HUES48 (cell line): ENCODE data around the gene NEK7.
"Not testable (repeated sequence)": the region's sequence is repeated elsewhere in the genome, so short reads cannot be mapped to it uniquely, and the experiment has no call there.

Source experiments
- H3K27ac ChIP-seq: one replicate; pipeline ENCODE4 v1.7.0; 2013; ENCODE audit warnings: low read depth, low read length, inconsistent platforms
- H3K27me3 ChIP-seq: 2 replicates; pipeline ENCODE4 v1.6.1; 2013; ENCODE audit warnings: mild to moderate bottlenecking, low read length; ENCODE audit not compliant: control insufficient read depth, insufficient read depth
- H3K36me3 ChIP-seq: 2 replicates; pipeline ENCODE4 v1.6.1; 2013; ENCODE audit warnings: low read length; ENCODE audit not compliant: control insufficient read depth, insufficient read depth
- H3K4me1 ChIP-seq: 2 replicates; pipeline ENCODE4 v1.6.1; 2013; ENCODE audit warnings: mild to moderate bottlenecking, low read length; ENCODE audit not compliant: control insufficient read depth, insufficient read depth
- H3K4me3 ChIP-seq: 2 replicates; pipeline ENCODE4 v1.5.1; 2013; ENCODE audit warnings: mild to moderate bottlenecking, low read depth, low read length
- H3K9ac ChIP-seq: 2 replicates; pipeline ENCODE4 v1.6.1; 2013; ENCODE audit warnings: mild to moderate bottlenecking, low read depth, low read length, moderate library complexity
- H3K9me3 ChIP-seq: 2 replicates; pipeline ENCODE4 v1.6.1; 2013; ENCODE audit warnings: low read length; ENCODE audit not compliant: control insufficient read depth, insufficient read depth

Gene NEK7

GRCh38 chr1:198291036-198291435 is 134.2 kb downstream of the NEK7 start:
- H3K4me3 ChIP-seq, result no peak overlapping the region
- no peaks in the 10 kb centered on the region for H3K36me3 ChIP-seq
- no peaks in the 10 kb centered on the region for H3K9me3 ChIP-seq
- H3K4me1 ChIP-seq, result peaks cover 22% of the 10 kb centered on the region
- peak overlapping the region; percentile 31 for H3K27ac ChIP-seq
- H3K27me3 ChIP-seq, result no peaks in the 10 kb centered on the region
- no peak overlapping the region for H3K9ac ChIP-seq

- H3K36me3 ChIP-seq, result no peaks in the 10 kb centered on the region
- no peak overlapping the region for H3K27ac ChIP-seq
- H3K4me3 ChIP-seq, result no peak overlapping the region
- no peaks in the 10 kb centered on the region for H3K27me3 ChIP-seq
- no peak overlapping the region for H3K9ac ChIP-seq
- no peaks in the 10 kb centered on the region for H3K9me3 ChIP-seq
- H3K4me1 ChIP-seq, result peaks cover 22% of the 10 kb centered on the region
These were observed 135.1 kb downstream of the NEK7 start for GRCh38 chr1:198291924-198292323.

GRCh38 chr1:198295225-198295624 is 138.4 kb downstream of the NEK7 start:
- no peak overlapping the region for H3K4me3 ChIP-seq
- no peaks in the 10 kb centered on the region for H3K9me3 ChIP-seq
- no peak overlapping the region for H3K9ac ChIP-seq
- H3K36me3 ChIP-seq, result no peaks in the 10 kb centered on the region
- H3K27me3 ChIP-seq, result no peaks in the 10 kb centered on the region
- no peak overlapping the region for H3K27ac ChIP-seq
- peaks cover 35% of the 10 kb centered on the region for H3K4me1 ChIP-seq

- Histone ChIP-seq H3K4me3 (no peak overlapping the region), H3K27me3 (no peaks in the 10 kb centered on the region), H3K4me1 (peaks cover 32% of the 10 kb centered on the region), H3K9ac (no peak overlapping the region), H3K9me3 (no peaks in the 10 kb centered on the region), H3K36me3 (no peaks in the 10 kb centered on the region), H3K27ac (no peak overlapping the region)
These were observed 139.2 kb downstream of the NEK7 start for GRCh38 chr1:198295971-198296370.

GRCh38 chr1:198297281-198297680 is 140.5 kb downstream of the NEK7 start:
- Histone ChIP-seq H3K27me3 (no peaks in the 10 kb centered on the region), H3K27ac (no peak overlapping the region), H3K36me3 (no peaks in the 10 kb centered on the region), H3K9me3 (no peaks in the 10 kb centered on the region), H3K9ac (no peak overlapping the region), H3K4me3 (no peak overlapping the region), H3K4me1 (peaks cover 20% of the 10 kb centered on the region)

- Histone ChIP-seq H3K36me3 (no peaks in the 10 kb centered on the region), H3K9ac (no peak overlapping the region), H3K4me1 (peaks cover 20% of the 10 kb centered on the region), H3K9me3 (no peaks in the 10 kb centered on the region), H3K4me3 (peak overlapping the region; percentile 23; the same call in 1 of the 2 replicates), H3K27me3 (no peaks in the 10 kb centered on the region), H3K27ac (peak overlapping the region; percentile 51)
These were observed 141.8 kb downstream of the NEK7 start for GRCh38 chr1:198298640-198299039.

- Histone ChIP-seq H3K4me3 (no peak overlapping the region), H3K4me1 (peaks cover 24% of the 10 kb centered on the region), H3K9me3 (no peaks in the 10 kb centered on the region), H3K27ac (no peak overlapping the region), H3K27me3 (no peaks in the 10 kb centered on the region), H3K36me3 (no peaks in the 10 kb centered on the region), H3K9ac (no peak overlapping the region)
These were observed 143.7 kb downstream of the NEK7 start for GRCh38 chr1:198300451-198300850.

- Histone ChIP-seq H3K27ac (no peak overlapping the region), H3K4me3 (no peak overlapping the region), H3K4me1 (peaks cover 14% of the 10 kb centered on the region), H3K36me3 (no peaks in the 10 kb centered on the region), H3K9me3 (no peaks in the 10 kb centered on the region), H3K27me3 (no peaks in the 10 kb centered on the region), H3K9ac (no peak overlapping the region)
These were observed 147.6 kb downstream of the NEK7 start for GRCh38 chr1:198304431-198304830.

- H3K27ac ChIP-seq, H3K36me3 ChIP-seq, H3K27me3 ChIP-seq, H3K9me3 ChIP-seq, H3K9ac ChIP-seq: not testable (repeated sequence)
- peaks cover 23% of the 10 kb centered on the region for H3K4me1 ChIP-seq
- H3K4me3 ChIP-seq, result peak overlapping the region; percentile 42; the same call in 1 of the 2 replicates
These were observed 158.0 kb downstream of the NEK7 start for GRCh38 chr1:198314817-198315216.

GRCh38 chr1:198315331-198315730 is 158.5 kb downstream of the NEK7 start:
- not testable (repeated sequence) for H3K36me3 ChIP-seq, H3K4me3 ChIP-seq, H3K27ac ChIP-seq, H3K9me3 ChIP-seq, H3K9ac ChIP-seq, H3K27me3 ChIP-seq
- peaks cover 23% of the 10 kb centered on the region for H3K4me1 ChIP-seq

- Histone ChIP-seq H3K9ac (no peak overlapping the region), H3K4me1 (peaks cover 30% of the 10 kb centered on the region), H3K4me3 (no peak overlapping the region), H3K36me3 (no peaks in the 10 kb centered on the region), H3K27ac (no peak overlapping the region), H3K27me3 (no peaks in the 10 kb centered on the region), H3K9me3 (no peaks in the 10 kb centered on the region)
These were observed 159.8 kb downstream of the NEK7 start for GRCh38 chr1:198316546-198317100.

GRCh38 chr1:198318085-198318484 is 161.3 kb downstream of the NEK7 start:
- Histone ChIP-seq H3K36me3 (no peaks in the 10 kb centered on the region), H3K4me1 (peaks cover 30% of the 10 kb centered on the region), H3K9ac (no peak overlapping the region), H3K9me3 (no peaks in the 10 kb centered on the region), H3K27me3 (no peaks in the 10 kb centered on the region), H3K27ac (no peak overlapping the region), H3K4me3 (no peak overlapping the region)
